NCI-H1092 treated with DMSO at 0.1 percent for 48 hours (cell line): ENCODE results near the gene CFAP92.

ENCODE experiments used
- DNase-seq: peaks from one replicate; lab custom pipeline; 2025; lab: John Stamatoyannopoulos, UW

Gene CFAP92

DNA sequence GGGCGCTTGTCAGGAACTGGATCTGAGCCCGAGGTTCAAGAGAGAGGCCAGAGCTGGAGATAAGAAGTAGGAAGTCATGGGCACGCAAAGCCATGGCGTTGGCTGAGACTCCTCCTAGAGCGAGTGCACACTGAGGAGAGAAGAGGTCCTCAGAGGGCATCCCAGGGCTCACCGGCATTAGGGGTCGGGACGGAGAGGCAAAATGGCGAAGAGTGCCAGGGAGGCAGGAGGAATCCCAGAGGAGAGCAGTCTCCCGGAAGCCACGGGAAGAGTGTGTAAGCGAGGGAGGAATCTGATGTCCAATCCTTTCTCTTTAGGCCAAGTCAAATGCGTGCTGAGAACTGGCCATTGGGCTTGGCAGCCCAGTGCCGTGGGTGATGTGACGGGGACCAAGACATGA lies 31.2 kb upstream of the CFAP92 start:
- DNase-seq, result no peak

DNA sequence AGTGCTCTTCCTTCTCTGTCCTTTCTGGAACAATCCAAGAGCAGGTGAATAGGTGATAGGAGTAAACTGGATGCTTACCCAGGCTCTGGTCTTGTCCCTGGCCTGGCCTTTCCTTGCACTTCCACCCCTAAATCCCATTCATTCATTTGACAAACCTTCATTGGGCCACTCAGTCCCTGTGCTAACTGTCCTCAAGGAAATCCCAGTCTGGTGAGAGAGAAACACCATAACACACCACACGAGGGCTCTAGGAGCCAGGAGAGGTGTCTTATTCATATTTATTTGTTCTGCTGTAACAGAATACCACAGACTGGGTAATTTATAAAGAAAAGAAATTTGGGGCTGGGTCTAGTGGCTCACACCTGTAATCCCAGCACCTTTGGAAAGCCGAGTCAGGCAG lies 30.0 kb upstream of the CFAP92 start:
- peak; percentile 18 for DNase-seq

DNA sequence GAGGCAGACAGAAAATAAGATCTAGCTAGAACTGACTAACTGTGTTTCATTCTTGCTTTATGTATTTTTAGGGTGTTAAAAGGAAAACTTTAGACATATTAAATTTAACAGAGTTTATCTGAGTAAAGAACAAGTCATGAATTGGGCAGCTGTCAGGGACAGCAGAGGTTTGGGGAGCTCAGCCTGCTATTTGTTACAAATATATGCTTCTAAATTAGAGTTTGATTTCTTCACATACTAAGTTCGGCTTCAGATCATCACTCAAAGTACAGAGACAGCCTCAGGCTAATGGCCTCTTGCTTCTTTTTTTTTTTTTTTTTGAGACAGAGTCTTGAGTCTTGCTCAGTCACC lies 29.1 kb upstream of the CFAP92 start:
- DNase-seq, result no peak

- DNase-seq, result no peak
These were observed 28.5 kb upstream of the CFAP92 start for GRCh38 chr3:129022114-129023007.

DNA sequence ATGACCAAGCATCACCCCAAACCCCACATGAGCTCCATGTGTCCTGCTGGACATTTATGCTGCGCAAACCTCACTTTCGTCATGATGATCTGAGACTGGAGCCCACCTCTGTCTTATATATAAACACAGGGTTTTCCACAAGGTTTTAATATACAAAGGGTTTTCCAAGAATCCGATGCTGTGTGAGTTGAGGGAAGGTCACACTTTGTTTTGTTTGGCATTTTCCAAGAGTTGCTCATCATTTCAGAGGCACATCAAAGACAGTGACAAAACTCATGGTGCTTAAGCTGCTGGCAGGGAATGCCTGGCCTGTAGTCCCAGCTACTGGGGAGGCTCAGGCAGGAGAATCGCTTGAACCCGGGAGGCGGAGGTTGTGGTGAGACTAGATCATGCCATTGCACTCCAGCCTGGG lies 27.3 kb upstream of the CFAP92 start:
- no peak for DNase-seq

GRCh38 chr3:129020691-129021090 lies 26.8 kb upstream of the CFAP92 start:
- no peak for DNase-seq

GRCh38 chr3:129019266-129019665 lies 25.4 kb upstream of the CFAP92 start:
- DNase-seq, result no peak

DNA sequence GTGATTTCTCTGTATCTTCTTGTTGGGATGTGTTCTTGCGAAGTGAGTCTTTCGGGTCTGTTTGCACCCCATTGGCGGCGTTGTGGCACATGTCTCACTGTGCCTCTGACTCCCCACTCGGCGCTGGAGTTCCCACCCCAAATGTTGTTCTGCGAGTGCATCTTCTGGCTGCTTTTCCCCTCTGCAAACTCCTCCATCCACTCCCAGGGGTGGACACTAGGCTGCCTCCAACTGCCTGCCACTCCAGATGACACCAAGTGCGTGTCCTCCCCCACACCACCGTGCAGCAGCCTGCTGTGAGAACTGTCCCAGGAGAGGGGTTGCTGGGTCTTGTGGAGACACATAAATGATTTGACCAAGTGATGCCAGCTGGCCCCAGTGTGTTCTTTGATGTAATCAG lies 24.9 kb upstream of the CFAP92 start:
- no peak for DNase-seq

DNA sequence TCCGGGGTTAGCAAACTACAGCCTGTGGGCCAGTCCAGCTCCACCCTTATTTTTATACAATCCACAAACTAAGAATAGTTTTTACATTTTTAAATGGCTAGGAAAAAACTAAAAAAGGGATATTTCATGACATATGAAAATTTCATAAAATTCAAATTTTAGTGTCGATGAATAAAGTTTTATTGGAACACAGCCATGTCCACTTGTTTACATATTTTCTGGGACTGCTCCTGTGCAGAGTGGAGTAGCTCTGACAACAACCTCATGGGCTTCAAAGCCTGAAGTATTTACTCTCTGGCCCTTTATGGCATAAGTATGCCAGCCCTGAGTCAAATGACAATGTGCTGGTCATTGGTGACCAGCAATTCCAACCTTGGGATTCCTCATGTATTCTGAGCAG lies 24.4 kb upstream of the CFAP92 start:
- no peak for DNase-seq

GRCh38 chr3:129017484-129017899 lies 23.6 kb upstream of the CFAP92 start:
- DNase-seq, result no peak

DNA sequence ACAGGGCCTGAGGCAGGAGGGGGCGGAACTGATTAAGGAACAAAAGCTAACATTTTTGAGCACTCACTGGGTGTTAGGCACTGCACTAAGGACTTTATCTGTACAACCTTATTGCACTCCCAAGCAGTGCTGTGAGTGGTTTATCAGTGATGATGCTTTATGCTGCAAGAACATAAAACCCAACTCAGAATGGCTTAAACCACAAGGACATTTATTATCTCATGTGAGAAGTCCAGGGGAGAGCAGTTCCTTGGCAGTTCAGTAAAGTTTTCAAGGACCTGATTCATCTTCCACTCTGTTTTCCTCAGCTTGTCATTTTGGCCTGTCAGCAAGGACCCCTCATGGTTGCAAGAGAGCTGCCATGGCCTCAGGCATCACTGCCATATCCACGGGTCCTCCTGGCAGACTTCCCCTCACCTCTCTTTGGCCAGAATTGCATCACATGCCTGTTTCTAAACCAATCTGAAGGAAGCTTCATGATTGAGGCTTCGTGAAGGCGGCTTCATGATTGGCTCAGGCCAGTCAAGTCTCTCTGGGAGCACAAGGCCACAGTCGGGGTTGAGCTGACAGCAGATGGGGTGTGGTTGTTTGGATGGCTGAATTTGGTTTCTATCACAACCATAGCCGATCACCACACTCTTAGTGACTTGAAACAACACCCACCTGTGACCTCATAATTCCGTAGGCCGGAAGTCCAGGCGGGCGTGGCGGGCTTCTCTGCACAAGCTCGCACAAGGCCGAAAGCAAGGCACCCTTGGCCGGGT lies 23.0 kb upstream of the CFAP92 start:
- DNase-seq, result no peak

- DNase-seq, result peak; percentile 90
These were observed 22.5 kb upstream of the CFAP92 start for GRCh38 chr3:129016356-129016719.

DNA sequence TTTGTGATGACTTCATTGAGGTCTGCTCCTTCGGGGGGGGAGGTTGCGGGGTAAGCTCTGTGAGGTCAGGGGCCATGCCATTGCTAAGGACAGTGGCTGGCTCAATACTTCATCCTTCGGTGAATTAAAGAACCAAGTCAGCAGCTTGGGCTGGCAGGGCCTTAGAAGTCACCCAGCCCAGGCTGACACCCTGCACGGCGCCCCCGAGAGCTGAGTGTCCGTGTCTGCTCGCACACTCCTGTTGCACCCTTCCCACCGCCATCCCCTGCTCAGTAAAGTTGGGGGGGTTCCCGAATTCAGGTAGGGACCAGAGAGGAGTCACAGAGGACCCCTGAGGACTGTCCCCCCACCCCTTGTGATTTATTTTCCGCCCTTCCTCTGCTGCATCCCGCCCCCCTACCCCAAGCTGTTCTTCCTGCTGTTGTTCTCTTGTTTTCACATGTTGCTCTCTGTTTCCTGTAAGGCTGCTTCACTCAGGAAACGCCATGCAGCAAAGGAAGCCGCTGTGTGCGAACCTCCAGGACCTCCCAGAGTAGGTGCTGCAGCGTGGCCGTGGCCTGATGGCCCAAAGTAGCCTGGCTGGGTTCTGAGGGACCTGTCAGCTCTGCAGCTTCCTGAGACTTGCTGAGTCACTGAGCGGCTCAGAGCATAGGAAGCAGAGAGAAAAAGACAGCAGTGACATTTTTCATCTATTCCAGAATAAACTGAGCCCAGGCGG lies 21.7 kb upstream of the CFAP92 start:
- DNase-seq, result no peak

GRCh38 chr3:129014793-129015345 lies 21.0 kb upstream of the CFAP92 start:
- DNase-seq, result no peak

DNA sequence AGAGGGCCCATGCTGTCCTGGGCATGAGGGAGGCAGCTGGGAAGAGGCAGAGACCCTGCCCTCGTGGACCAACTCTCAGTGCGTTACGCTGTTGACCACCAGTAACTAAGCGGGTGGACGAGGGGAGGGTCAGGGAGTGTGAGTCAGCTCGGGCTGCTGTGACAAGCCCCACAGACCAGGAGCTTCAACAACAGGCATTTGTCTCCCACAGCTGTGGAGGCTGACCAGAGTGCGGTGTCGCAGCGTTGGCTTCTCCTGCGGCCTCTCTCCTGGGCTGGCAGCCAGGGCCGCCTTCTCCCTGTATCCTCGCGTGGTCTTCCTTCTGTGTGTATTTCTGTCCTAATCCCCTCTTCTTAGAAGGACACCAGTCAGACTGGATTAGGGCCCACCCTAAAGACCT lies 20.3 kb upstream of the CFAP92 start:
- DNase-seq, result no peak

DNA sequence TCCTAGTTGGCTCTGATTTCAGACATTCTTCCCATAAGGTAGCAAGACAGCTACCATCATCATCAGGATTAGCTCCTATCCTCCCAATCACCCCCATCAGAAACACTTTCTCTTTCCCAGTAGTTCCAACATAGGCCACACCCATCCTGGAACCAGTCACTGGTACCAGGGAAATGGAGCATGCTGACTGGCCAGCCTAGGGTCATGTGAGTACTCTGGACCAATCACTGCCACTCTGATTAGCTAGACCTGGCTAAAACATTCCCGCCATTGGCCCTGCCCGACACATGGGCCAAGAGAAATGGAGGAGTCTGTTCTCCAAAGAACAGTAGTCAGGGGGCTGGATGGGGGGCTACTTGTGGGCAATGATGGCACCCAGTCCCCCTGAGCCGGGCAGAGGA lies 19.6 kb upstream of the CFAP92 start:
- DNase-seq, result no peak

GRCh38 chr3:129010310-129010956 lies 16.6 kb upstream of the CFAP92 start:
- DNase-seq, result no peak

DNA sequence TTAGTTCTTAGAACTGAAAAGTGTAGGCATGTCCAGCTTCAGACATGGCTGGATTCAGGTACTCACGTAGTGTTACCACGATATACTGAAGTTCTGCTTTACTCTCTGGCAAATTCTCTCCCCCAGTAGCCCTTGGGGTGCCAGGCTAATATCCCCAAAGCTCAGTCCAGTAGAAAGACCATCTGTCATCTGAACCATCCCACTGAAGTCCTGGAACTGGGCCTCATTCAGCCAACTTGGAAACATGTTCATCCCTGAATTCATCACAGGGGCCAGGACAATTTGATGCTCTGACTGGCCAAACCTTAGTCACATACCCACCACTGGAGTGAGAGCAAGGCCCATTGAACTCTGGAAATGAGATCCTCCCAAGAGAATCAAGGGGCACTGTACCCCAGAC lies 15.4 kb upstream of the CFAP92 start:
- no peak for DNase-seq

- no peak for DNase-seq
These were observed 13.9 kb upstream of the CFAP92 start for GRCh38 chr3:129007792-129008191.

DNA sequence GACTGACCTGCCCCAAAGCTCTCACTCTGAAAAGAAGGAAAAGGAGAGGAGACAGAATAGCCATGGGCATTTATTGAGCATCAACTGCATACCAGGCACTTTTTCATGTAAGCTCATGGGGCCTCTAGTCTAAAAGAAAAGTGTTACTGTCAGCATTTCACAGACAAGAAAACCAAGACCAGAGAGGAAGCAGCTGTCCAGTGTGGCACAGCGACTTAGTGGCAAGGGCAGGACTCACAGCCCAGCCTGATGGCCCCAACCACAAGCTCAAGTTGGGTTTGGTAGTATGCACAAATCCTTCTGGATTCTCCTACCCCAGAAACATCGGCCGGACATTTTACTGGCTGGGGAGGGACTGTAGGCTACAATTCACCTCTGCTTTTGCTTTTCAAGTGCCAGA lies 13.0 kb upstream of the CFAP92 start:
- DNase-seq, result no peak

DNA sequence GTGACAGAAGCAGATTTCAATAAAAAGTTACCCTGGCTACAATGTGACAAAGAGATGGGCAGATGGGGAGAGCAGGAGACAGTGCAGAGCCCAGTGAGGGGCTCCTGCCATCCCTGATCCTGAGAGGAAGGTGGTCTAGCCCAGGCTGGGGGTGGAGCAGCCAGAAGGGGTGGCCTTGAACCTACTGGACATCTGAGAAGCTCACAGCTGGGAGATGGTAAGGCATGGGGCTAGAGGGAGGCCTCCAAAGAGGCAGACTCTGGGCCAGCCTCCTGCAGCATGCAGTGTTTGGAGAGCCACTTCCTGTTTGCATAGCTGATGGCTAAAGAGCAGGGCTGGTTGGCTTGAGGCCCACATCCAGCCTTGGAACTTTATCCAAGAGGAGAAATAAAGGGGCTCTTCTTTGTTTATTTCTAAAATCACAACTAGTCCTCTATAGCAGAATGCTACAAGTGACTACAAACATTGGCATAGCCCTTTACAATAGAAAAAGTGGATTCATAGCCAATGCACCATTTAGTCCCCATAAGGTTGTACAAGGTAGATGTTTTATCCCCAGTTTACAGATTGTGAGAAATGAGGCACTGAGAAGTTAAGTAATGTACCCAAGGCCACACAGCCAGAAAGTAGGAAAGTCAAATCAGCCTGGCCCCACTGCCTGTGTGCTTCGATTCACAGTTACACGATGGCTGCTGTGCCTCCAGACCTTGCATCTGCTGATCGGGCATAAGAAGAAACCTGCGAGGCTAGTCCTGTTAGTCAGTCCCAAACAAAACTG lies 11.8 kb upstream of the CFAP92 start:
- DNase-seq, result peak; percentile 74
